GM18907 (cell line): ENCODE results near the gene PTMA.
"Not testable (repeated sequence)": the region's sequence is repeated elsewhere in the genome, so short reads cannot be mapped to it uniquely, and the experiment has no call there.

Experiments used
- ATAC-seq: cut with Tn5 transposase; IDR thresholded peaks from one replicate; pipeline ENCODE4 v1.9.1; 2021; ENCODE audit warnings: mild to moderate bottlenecking, moderate library complexity; ENCODE audit not compliant: unreplicated experiment

Gene PTMA

GRCh38 chr2:231691251-231691772 lies 17.0 kb upstream of the PTMA start:
- ATAC-seq = no peak

- ATAC-seq = no peak
Measured at GRCh38 chr2:231692847-231693246, 15.5 kb upstream of the PTMA start.

GRCh38 chr2:231693956-231694355 lies 14.4 kb upstream of the PTMA start:
- ATAC-seq = no peak

- no peak for ATAC-seq
Measured at GRCh38 chr2:231696004-231696367, 12.3 kb upstream of the PTMA start.

GRCh38 chr2:231699006-231699405 lies 9.3 kb upstream of the PTMA start:
- ATAC-seq = no peak

- no peak for ATAC-seq
Measured at GRCh38 chr2:231701456-231702373, 6.6 kb upstream of the PTMA start.

- ATAC-seq = no peak
Measured at GRCh38 chr2:231704017-231704416, 4.3 kb upstream of the PTMA start.

- ATAC-seq = peak; percentile 43
Measured at GRCh38 chr2:231706731-231707624, 1.3 kb upstream of the PTMA start.

GRCh38 chr2:231707625-231707926 lies 749 bp upstream of the PTMA start:
- ATAC-seq = peak; percentile 2

GRCh38 chr2:231708773-231709635 lies 679 bp downstream of the PTMA start:
- no peak for ATAC-seq

GRCh38 chr2:231709636-231709980 lies 1.3 kb downstream of the PTMA start:
- no peak for ATAC-seq

- peak; percentile 12 for ATAC-seq
Measured at GRCh38 chr2:231709981-231710798, 1.9 kb downstream of the PTMA start.

- no peak for ATAC-seq
Measured at GRCh38 chr2:231710799-231711676, 2.7 kb downstream of the PTMA start.

- ATAC-seq = no peak
Measured at GRCh38 chr2:231711677-231712450, 3.5 kb downstream of the PTMA start.

- ATAC-seq = not testable (repeated sequence)
Measured at GRCh38 chr2:231712451-231713021, 4.2 kb downstream of the PTMA start.

GRCh38 chr2:231713406-231713729 lies 5.0 kb downstream of the PTMA start:
- ATAC-seq = not testable (repeated sequence)

GRCh38 chr2:231713730-231714638 lies 5.7 kb downstream of the PTMA start:
- peak; percentile 25 for ATAC-seq
